HG02571 (cell line): ENCODE data around the gene GBGT1.

Experiments used
- ATAC-seq: cut with Tn5 transposase; IDR thresholded peaks from one replicate; pipeline ENCODE4 v1.9.1; 2021; ENCODE audit warnings: mild to moderate bottlenecking, moderate library complexity; ENCODE audit not compliant: unreplicated experiment

Gene GBGT1

DNA sequence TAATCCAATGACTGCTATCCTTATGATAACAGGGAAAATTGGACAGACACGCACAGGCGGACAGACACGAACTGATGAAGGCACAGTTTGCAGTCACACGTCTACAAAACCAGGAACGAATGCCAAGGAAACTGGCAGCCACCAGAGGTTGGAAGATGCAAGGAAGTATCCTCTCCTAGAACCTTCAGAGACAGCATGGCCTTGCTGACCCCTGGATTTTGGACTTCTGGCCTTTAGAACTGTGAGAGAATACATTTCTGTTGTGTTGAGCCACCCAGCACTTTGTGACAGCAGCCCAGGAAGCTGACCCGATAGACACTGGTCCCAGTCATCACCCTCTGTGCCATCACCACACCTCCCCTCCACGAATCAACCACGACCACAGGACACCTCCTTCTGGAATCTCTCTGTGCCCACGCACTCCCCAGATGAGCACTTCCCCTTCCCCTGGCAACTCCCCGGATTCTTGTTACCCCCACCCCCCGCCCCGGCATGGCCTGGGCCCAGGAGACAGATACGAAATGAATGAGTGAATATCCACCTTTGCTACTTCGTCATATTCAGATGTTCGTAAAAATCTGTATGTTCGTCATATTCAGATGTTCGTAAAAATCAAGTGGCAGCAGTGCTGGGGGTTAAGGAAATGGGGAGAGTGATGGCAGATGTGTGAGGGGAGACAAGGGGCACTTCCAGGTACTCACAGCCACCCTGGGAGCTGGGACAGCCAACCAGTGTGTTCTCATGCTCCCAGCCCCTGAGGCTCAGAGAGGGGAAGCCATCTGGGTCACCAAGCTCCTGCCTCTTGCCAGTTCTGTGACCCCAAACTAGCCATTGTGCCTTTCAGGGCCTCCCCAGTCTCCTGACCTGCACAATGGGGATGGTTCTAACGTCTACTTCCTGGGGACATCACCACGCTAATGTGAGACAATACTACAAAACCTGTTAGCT lies 18.5 kb downstream of the GBGT1 start:
- no peak for ATAC-seq

DNA sequence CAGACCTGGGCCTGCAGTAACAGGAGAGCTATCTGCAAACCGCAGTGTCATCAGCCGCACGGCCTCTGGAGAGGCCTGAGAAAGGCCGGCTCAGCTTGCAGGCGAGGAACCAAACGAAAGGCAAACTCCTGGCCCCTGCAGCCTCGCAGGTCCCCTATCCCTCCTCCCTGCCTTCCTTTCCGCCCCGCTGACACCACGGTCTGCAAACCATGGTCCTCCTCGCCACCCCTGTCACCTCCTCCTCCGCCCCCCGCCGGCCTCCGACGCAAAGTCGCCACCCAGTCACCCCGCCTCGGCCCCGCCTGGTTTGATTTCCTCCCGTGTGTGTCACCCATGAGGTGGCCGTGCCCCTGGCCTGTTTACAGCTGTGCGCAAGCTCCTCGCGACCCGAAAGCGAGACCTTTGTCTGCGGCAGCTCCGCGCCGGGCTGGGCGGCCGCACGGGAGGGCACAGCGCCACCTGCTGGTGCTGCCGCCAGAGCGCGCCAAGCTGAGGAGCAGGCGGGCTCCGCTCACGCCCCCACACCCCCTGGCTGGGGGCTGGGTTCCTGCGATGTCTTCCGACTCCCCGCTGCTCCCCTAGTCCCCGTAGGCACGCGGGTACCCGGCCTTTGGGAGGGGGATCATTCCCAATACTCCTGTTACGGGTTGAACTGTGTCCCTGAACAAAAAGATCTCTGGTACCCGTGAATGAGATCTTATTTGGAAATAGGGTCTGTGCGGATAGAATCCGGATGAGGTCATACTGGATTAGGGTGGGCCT lies 19.4 kb downstream of the GBGT1 start:
- peak; percentile 38 for ATAC-seq

DNA sequence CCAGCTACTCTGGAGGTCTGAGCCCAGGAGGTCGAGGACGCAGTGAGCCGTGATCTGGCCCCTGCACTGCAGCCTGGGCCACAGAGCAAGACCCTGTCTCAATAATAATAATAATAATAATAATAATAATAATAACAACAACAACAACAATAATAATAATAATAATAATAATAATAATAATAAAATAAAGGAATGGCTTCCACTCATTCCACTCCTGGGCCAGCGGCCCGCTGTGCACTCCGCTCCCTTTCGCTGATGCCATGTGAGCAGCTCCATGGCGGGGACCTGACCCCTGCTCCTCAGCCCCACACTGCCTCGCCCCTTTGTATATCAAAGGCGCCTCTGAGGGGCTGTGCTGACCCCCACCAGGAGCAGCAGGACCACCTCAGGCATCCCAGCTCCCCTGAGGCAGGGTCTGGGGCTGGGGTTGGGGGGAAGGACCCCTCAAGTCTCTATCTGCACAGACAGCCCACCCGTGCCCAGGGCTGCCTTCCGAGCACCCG lies 20.0 kb downstream of the GBGT1 start:
- no peak for ATAC-seq

DNA sequence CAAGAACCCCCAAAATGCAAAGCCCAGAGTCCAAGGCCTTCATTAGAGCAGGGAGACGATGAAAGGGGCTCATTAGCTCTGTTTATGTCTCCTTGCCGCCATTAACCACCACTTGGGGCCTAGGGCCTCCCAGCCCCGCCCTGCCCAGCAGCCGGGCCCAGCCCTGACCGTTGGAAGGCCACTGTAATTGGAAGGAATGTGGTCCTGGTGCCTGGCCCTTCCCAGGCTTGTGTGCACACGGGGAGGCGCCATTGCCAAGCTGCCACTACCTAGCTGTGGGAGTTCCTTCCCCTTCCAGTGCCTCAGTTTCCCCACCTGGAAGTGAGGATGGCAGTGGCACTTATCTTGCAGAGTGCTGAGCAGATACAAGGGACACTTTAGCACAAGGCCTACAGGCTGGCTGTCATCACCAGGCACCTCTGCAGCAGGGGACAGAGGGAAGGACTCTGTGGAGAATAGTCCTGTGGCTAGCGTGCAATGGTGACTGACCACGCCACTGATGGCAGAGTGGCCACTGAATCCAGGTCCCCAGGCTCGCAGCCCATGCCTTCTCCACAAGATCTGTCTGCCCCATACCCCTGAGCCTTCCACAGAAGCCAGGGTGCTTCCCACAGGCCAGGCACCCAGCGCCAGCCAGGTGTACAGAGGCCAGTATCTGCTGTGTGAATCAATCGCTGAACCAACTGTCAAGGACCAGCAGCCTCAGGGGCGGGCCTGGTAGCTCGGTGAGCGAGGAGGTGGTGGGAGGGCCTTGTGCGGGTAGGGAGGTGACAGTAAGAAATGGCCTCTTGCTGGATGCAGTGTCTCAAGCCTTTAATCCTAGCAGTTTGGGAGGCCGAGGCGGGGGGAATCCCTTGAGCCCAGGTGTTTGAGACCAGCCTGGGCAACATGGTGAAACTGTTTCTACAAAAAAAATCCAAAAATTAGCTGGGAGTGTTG lies 20.8 kb downstream of the GBGT1 start:
- ATAC-seq = no peak

DNA sequence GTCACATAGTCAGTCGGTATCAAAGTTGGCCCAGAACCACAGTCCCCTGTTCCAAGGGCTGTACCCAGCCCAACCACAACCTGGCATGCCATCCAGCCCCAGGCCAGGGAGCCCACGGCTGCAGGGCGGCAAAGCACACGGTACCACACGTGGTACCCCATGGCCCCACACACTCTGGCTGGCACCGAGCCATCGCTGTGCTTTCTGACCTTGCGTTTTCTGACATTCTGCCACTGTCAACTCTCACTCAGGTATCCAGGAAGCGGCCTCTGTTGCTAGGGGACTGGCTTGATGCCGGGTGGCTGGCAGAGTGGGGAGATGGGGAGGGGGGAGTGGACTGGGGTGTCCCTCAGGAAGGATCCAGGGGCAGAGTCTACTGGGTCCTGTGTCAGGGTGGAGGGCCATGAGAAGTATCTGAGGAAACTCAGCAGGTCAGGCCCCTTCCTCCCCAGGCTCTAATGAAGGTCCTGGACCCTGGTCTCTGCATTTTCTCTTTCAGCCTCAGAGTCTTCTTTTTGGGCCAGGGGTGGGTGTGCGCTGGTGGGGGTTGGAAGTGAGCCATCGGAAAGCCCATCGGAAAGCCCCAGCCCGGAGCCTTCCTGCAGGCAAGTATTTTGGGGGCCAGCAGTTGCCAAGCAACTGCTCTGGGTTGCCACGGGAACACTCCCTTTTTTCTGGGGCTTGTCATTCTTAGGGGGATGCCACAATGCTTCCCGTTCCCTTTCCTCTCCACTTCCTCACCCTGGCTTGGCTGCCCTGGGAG lies 21.7 kb downstream of the GBGT1 start:
- no peak for ATAC-seq

DNA sequence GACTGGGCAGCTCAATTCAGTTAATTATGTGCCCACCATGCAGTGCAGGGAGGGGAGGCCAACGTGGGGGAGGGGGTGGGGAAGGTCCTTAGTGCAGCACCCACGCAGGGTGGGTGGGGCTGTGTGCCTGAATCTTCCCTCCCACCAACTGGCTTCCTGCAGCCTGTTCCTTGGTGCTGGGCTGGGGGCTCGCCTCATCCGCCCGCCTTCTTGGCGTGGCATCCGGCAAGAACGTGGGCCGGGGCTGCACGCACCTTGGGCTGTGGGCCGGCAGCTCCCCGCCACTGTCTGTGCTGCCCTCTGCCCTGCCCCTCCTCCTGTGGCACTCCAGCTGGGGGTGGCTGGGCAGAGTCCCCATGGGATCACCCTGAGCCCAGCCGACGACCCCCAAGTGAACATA lies 23.1 kb downstream of the GBGT1 start:
- no peak for ATAC-seq

DNA sequence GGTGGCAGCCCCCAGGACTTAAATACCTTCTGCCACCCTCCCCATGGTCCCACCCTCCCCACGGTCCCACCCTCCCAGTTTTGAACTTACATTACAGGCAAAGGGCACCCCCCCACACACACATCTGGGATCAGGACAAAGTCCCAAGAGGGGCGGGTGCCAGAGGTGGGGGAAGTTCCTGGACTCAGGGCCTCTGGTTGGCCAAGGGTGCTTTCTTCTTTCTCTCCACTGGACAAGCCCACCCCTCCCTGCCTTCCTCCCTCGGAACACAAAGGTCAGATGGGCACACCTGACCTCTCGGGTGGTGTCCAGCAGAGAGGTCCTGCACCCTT lies 23.6 kb downstream of the GBGT1 start:
- no peak for ATAC-seq

DNA sequence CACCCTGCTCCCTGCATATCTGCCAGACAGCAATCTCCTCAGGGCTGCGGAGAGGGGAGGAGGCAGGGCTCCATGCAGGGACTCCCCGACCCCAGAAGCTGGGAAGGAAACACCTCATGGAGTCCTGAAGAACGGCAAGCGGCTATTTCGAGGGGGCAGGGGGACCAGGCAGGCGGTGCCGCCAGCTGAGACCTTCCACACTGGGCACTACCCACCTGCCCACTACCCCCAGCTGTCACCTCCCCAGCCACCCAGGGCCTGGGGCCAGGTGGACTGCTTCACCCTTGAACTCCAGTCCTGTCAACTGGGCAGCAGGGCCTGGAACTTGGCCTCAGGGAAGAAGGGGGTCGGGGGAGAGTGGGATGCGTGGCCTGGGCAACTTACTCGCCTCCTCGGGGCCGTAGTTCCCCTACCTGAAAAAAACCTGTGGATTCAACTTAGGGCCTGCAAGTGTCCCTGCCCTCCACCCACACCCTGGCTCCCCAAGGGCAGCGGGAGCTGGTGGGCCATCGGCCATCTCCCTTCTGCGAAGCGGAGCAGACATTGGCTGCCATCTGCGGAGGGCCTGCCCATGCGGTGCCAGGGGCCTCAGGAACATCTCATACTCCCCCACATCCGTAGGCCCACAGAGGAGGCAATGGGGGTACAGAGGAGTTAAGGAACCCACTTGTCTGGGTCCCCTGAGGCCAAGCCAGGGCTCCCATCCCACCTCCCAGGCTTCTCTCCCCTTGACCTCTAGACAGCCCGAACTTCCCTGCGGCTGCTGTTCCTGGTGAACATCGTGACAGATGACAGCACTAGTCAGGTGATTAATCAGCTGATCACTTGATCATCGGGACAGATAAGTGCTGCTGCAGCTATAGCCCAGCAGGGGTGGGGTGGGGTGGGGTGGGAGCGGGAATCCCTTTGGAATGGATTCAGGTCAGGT lies 24.2 kb downstream of the GBGT1 start:
- ATAC-seq = no peak

DNA sequence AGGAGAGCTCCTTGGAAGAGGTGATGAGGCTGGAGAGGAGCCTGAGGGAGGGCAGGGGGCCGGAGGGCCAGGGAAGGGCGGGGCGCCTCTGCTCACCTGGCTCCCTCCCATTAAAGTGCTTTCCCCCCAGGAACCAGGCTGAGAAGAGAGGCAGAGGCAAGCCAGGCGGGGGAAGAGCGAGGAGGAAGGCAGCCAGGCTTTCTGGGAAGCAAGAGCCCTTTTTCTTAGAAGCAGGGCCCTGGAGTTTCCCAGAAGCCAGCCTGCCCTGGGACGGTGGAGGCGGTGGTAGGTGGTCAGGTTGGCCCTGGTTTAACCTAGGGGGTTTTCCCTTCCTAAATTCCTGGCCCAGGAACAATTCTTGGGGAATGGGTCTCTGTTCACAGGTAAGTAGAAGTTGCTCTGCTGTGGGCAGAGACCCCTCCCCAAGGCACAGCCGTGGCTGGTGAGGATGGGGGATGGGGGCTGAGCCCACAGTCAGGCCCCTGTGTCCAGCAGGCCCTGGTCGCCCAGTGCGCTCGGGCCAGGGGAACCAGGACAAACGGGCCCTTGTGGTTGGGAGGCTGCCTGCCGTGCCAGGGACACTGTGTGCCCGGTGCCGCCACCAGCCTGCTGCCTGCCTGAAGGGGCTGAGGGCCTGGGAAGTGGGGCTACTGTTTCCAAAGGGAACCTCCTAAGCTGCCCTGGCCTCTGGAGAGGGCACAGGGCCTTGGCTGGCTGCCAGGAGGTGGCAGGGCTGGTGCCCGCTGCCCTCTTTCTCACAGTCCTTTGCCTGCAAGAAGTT lies 26.1 kb downstream of the GBGT1 start:
- ATAC-seq = no peak

DNA sequence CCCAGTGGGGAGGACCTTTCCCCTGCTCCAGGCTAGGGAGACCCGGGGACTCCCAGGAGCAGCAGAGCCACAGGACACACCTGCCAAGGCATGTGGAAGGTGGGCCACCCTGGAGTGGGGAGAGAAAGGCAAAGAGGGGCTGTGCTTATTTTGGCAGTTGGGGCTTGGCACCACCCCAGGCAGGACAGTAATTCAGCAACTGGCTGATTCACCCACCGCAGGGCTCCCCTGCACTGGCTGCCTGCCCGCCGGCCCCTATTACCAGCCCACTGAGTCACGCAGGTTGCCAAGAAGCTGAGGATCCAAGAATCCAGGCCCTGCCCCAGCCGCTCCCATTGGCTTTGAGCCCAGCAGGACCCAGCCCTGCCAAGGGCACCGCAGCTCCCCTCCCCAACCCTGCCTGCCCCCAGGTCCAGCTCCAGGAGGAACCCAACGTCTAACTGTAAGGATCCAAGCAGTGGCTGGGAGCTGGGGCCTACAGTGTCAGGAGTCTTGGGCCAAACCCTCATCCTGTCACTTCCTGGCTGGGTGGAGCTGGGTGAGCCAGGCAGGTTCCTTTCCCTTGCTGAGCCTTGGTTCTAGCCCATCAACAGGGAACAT lies 28.5 kb downstream of the GBGT1 start:
- no peak for ATAC-seq

DNA sequence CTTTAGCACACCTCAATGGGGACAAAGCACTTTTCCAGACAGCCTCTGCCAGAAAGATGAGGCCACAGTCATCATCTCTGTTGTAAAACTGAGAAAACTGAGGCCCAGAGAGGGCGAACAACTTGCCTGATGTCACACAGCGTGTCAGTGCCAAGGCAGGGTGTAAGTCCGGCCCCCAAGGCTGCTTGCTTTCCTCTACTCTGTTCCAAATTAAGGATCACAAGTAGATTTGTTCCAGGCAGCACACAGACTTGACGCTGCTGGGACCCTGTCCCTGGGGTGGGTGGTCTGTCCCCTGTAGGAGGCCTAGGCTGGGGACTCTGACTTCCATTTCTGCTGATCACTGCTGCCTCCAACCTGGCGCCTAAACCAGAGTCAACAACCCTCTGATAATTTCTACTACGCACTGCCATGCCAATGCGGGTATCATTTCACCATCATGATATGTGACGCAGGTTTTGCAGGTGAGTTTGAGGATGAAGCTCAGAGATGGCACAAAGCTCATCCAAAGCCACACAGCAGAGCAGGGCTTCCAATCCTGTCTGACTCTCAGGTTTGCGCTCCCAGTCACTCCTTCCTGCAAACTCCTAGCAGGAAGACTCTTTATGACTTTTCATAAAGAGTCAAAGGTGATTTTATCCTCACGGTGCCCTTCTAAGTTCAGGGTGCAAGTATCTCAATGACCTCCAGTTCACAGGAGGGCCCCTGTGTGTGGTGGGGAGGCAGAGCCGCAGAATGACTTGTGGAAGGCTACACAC lies 29.1 kb downstream of the GBGT1 start:
- ATAC-seq = no peak

DNA sequence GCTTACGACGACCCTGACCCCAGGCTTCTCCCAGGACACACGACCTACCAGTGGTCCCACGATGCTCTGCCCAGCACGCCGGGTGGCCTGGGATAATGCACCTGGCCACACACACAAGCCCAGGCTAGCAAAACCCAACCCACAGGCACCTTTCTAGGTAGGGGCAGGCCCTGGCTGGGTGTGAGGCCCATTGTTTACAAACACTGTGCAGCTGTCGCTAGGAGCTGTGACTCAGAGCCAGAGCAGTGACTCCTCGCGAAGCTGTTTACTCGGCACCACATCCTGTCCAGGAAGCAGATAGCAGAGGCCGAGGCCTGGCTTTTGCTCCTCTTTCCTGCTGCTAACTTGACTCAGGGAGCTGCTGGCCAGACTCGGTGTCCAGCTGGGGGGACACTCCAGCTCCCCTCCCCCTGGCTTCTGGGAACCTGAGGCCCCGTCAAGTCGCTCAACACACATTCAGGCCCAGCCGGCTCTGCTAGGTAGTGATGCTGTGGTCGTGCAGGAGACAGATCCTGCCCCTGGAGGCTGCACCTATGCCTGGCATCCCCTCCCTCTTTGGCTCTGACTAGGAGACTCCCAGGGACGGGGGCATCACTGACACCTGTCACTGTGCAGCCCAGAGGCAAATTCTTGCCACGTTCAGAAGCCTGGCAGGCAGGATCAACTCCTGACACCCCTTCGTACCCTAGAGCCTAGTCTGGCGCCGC lies 29.9 kb downstream of the GBGT1 start:
- ATAC-seq = peak; percentile 73

DNA sequence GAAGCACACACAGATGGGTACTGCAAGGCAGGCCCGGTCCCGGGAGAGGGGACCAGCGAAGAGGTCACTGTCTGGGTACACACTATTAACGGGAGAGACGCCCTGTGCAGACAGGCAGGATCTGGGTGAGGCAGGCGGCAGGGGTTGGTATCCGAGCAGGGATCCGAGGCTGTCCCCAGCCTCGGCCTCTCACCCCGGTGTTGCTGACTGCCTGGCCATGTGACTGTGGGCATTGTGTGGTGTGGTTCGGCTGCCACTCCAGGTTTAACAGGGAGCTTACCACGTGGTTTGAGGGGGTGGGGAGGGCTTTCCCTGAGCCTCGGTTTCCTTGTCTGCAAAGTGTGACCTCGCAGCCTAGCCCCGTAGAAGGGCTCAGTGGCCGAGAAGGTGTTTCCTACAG lies 31.5 kb downstream of the GBGT1 start:
- no peak for ATAC-seq

DNA sequence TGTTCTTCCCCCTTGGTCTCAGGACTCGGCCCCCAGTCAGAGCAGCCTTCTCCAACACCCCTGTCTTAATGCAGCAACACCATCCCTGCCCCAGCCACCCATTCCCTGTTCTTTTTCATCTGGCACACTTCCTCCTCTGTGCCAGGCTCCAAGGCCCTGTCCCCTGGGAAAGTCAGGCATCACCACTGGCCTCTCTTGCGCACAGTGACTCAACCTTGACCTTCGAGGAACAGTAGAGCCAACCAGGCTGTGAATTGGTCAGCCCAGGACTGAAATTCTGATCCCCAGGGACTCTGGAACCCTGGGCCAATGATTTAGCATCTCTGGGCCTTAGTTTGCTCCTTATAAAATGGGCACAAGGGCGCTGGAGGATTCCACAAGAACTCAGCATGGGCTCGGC lies 32.2 kb downstream of the GBGT1 start:
- no peak for ATAC-seq

DNA sequence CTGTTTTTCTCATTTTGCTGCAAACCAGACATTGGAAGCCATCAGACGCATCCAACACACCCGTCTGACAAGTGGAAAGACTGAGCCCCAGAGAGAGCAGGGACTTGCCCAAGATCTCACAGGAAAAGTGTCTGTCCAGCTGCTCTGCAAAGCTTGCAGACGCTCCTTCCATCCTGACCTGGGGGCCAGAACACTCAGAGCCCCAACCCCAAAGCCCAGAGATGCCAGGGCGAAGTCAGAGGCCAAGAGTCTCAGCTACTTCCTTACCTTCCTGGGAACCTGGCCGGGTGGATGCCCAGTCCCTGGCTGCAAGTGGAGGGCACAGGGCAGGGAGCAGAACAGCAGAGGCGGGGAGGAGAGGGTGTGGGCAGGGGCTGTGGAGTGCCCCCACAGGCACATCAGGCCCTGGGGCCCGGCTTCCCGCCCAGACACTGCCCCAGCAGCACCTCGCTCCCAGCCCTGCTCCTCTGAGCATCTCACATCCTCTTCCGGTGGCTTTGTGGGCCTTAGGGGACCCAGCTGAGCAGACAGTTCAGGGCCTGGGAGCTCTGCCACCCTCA lies 32.9 kb downstream of the GBGT1 start:
- no peak for ATAC-seq
